Neural progenitor cell (in vitro differentiated cells): ENCODE data around the gene EXPH5. TPM values are rescaled to one million over a fixed set of nuclear protein-coding genes. Genes with fewer than 3 reads are reported as not detected.

Experiments used
- DNase-seq: peaks from one replicate; pipeline ENCODE4 v3.0.0-alpha.2; 2016; ENCODE audit warnings: low spot score
- H2AFZ ChIP-seq: fragments of 200-600 bp; sonication (generic); replicated peaks from 2 replicates; pipeline ENCODE4 v1.6.1; 2016; ENCODE audit warnings: antibody characterized with exemption
- H3F3A ChIP-seq: fragments of 200-600 bp; sonication (generic); 2 replicates; pipeline ENCODE4 v1.6.1; 2016; ENCODE audit warnings: antibody characterized with exemption, low read depth
- H3K27ac ChIP-seq: fragments of 200-600 bp; sonication (generic); 2 replicates; pipeline ENCODE4 v1.5.1; 2016; ENCODE audit warnings: mild to moderate bottlenecking
- H3K27me3 ChIP-seq: fragments of 200-600 bp; sonication (generic); 2 replicates; pipeline ENCODE4 v1.6.1; 2016; ENCODE audit warnings: mild to moderate bottlenecking, moderate library complexity
- H3K36me3 ChIP-seq: fragments of 200-600 bp; sonication (generic); 2 replicates; pipeline ENCODE4 v1.5.1; 2016
- H3K4me1 ChIP-seq: fragments of 200-600 bp; sonication (generic); 2 replicates; pipeline ENCODE4 v1.6.1; 2016; ENCODE audit warnings: mixed run types
- H3K4me2 ChIP-seq: fragments of 200-600 bp; sonication (generic); 2 replicates; pipeline ENCODE4 v1.6.1; 2016
- H3K4me3 ChIP-seq: fragments of 200-600 bp; sonication (generic); 2 replicates; pipeline ENCODE4 v1.5.1; 2016
- H3K79me2 ChIP-seq: fragments of 200-600 bp; sonication (generic); 2 replicates; pipeline ENCODE4 v1.6.1; 2016; ENCODE audit warnings: low read depth
- H3K9ac ChIP-seq: fragments of 200-600 bp; sonication (generic); 2 replicates; pipeline ENCODE4 v1.6.1; 2016
- H3K9me3 ChIP-seq: fragments of 200-600 bp; sonication (generic); 2 replicates; pipeline ENCODE4 v1.5.1; 2016; ENCODE audit warnings: low read depth
- H4K20me1 ChIP-seq: fragments of 200-600 bp; sonication (generic); 2 replicates; pipeline ENCODE4 v1.6.1; 2016; ENCODE audit warnings: low read depth
- H3K27ac Mint-ChIP-seq: 3 replicates; pipeline ENCODE4 v1.8.0; 2021; ENCODE audit warnings: mixed read lengths
- H3K27me3 Mint-ChIP-seq: 2 replicates; pipeline ENCODE4 v1.8.0; 2022; ENCODE audit warnings: low read depth, mild to moderate bottlenecking, inconsistent platforms, moderate library complexity, mixed read lengths; ENCODE audit not compliant: insufficient read depth
- H3K36me3 Mint-ChIP-seq: 3 replicates; pipeline ENCODE4 v1.8.0; 2021; ENCODE audit warnings: mixed read lengths
- H3K4me1 Mint-ChIP-seq: 3 replicates; pipeline ENCODE4 v1.8.0; 2021; ENCODE audit warnings: mixed read lengths
- H3K4me3 Mint-ChIP-seq: 3 replicates; pipeline ENCODE4 v1.8.0; 2021; ENCODE audit warnings: mild to moderate bottlenecking, moderate library complexity, mixed read lengths
- H3K9me3 Mint-ChIP-seq: 3 replicates; pipeline ENCODE4 v1.8.0; 2020; ENCODE audit warnings: mixed read lengths
- CTCF ChIP-seq: fragments of 200-600 bp; sonication (generic); IDR thresholded peaks from 2 replicates; pipeline ENCODE4 v1.5.1; 2017; ENCODE audit warnings: antibody characterized with exemption, mild to moderate bottlenecking
- EZH2 ChIP-seq: fragments of 200-600 bp; sonication (generic); IDR thresholded peaks from 2 replicates; pipeline ENCODE4 v1.6.1; 2017; ENCODE audit warnings: antibody characterized with exemption, mild to moderate bottlenecking, moderate library complexity
- EZH2phosphoT487 ChIP-seq: fragments of 200-600 bp; sonication (generic); IDR thresholded peaks from 2 replicates; pipeline ENCODE4 v1.6.1; 2017; ENCODE audit warnings: antibody characterized with exemption
- total RNA-seq: library from RNA; depleted of rRNA; stranded (reverse); fragments of >200 nt; gene quantifications from 2 replicates; pipeline ENCODE4 v1.2.3, GENCODE V29; 2015; ENCODE audit warnings: low replicate concordance

Gene EXPH5
- total RNA-seq, 1 donor from 2014 or later = 1.4 TPM

GRCh38 chr11:108498046-108498815 is 95.3 kb downstream of the EXPH5 start, which contains the start of gene POGLUT3:
Gene POGLUT3 (minus strand): TSS chr11:108498384. CDS start chr11:108498366, 18 bp downstream.
- Mint-ChIP-seq H3K27me3 (no peaks in the 10 kb centered on the region), H3K36me3 (no peaks in the 10 kb centered on the region), H3K9me3 (no peaks in the 10 kb centered on the region), H3K4me3 (peak within 1 kb of the TSS; percentile 97), H3K4me1 (peaks cover 30% of the 10 kb centered on the region), H3K27ac (peak within 1 kb of the TSS; percentile 98)
- H3K9ac ChIP-seq = peak within 1 kb of the TSS; percentile 42
- H3F3A ChIP-seq = peaks cover 17% of the 10 kb centered on the region
- H3K9me3 ChIP-seq = no peaks in the 10 kb centered on the region
- peak; percentile 88 for DNase-seq
- H3K4me1 ChIP-seq = peaks cover 12% of the 10 kb centered on the region
- peak within 1 kb of the TSS; percentile 47 for H3K27ac ChIP-seq
- no peaks in the 10 kb centered on the region for H3K36me3 ChIP-seq
- H2AFZ ChIP-seq = peak within 1 kb of the TSS; percentile 99
- H3K79me2 ChIP-seq = no peaks in the 10 kb centered on the region
- peaks cover 11% of the 10 kb centered on the region for H3K27me3 ChIP-seq
- no peaks in the 10 kb centered on the region for H4K20me1 ChIP-seq
- H3K4me2 ChIP-seq = peak within 1 kb of the TSS; percentile 86
- peak within 1 kb of the TSS; percentile 76 for H3K4me3 ChIP-seq
- no peak for TF ChIP-seq EZH2
- TF ChIP-seq CTCF = no peak
- TF ChIP-seq EZH2phosphoT487 = no peak

GRCh38 chr11:108497317-108498045 is 96.1 kb downstream of the EXPH5 start:
- Histone ChIP-seq H3K36me3 (no peaks in the 10 kb centered on the region), H3K4me2 (peak overlapping the region; percentile 86), H3K27me3 (peaks cover 11% of the 10 kb centered on the region), H3K79me2 (no peaks in the 10 kb centered on the region), H3F3A (peaks cover 17% of the 10 kb centered on the region), H3K4me1 (peaks cover 12% of the 10 kb centered on the region), H2AFZ (peak overlapping the region; percentile 99), H4K20me1 (no peaks in the 10 kb centered on the region), H3K4me3 (peak overlapping the region; percentile 76), H3K9me3 (no peaks in the 10 kb centered on the region), H3K27ac (peak overlapping the region; percentile 47), H3K9ac (peak overlapping the region; percentile 42)
- Mint-ChIP-seq H3K9me3 (no peaks in the 10 kb centered on the region), H3K4me1 (peaks cover 30% of the 10 kb centered on the region), H3K27ac (peak overlapping the region; percentile 98), H3K27me3 (no peaks in the 10 kb centered on the region), H3K36me3 (no peaks in the 10 kb centered on the region), H3K4me3 (peak overlapping the region; percentile 97)
- DNase-seq = peak; percentile 93
- TF ChIP-seq EZH2 = peak; percentile 27
- TF ChIP-seq EZH2phosphoT487 = no peak

GRCh38 chr11:108496643-108497256 is 96.8 kb downstream of the EXPH5 start:
- Histone ChIP-seq H3K4me2 (peak overlapping the region; percentile 86), H3K36me3 (no peaks in the 10 kb centered on the region), H2AFZ (peak overlapping the region; percentile 99), H3K79me2 (no peaks in the 10 kb centered on the region), H3F3A (peaks cover 17% of the 10 kb centered on the region), H3K9ac (no peak overlapping the region), H3K4me3 (peak overlapping the region; percentile 76), H3K4me1 (peaks cover 12% of the 10 kb centered on the region), H3K27ac (no peak overlapping the region), H3K9me3 (no peaks in the 10 kb centered on the region), H3K27me3 (peaks cover 11% of the 10 kb centered on the region), H4K20me1 (no peaks in the 10 kb centered on the region)
- no peak for DNase-seq
- TF ChIP-seq EZH2phosphoT487 (no peak), EZH2 (no peak), CTCF (no peak)
- no peaks in the 10 kb centered on the region for H3K27me3 Mint-ChIP-seq
- H3K27ac Mint-ChIP-seq = no peak overlapping the region
- no peaks in the 10 kb centered on the region for H3K9me3 Mint-ChIP-seq
- H3K4me1 Mint-ChIP-seq = peaks cover 30% of the 10 kb centered on the region
- H3K36me3 Mint-ChIP-seq = no peaks in the 10 kb centered on the region
- H3K4me3 Mint-ChIP-seq = peak overlapping the region; percentile 97
